Neutrophil (primary cell): ENCODE results near the gene FBXO5.
"Not testable (repeated sequence)": the region's sequence is repeated elsewhere in the genome, so short reads cannot be mapped to it uniquely, and the experiment has no call there.

ENCODE experiments used
- H3K27ac ChIP-seq: fragments of 200-600 bp; sonication (generic); 2 replicates; pipeline ENCODE4 v1.5.1; 2016; ENCODE audit warnings: mild to moderate bottlenecking, moderate library complexity
- H3K27me3 ChIP-seq: fragments of 200-600 bp; sonication (generic); 2 replicates; pipeline ENCODE4 v1.6.0; 2016; ENCODE audit warnings: mild to moderate bottlenecking
- H3K36me3 ChIP-seq: fragments of 200-600 bp; sonication (generic); 2 replicates; pipeline ENCODE4 v1.5.1; 2017
- H3K4me1 ChIP-seq, 2 experiments: fragments of 200-600 bp in 1 of 2; sonication (generic) in 1 of 2; 1 replicate in 1 of 2; 2 replicates in 1 of 2; pipeline versions ENCODE4 v1.5.1 to v1.6.1; 2013 to 2016; ENCODE audit warnings: low read depth in 1 of 2, low read length in 1 of 2, mild to moderate bottlenecking in 1 of 2, moderate library complexity in 1 of 2; ENCODE audit not compliant: control insufficient read depth in 1 of 2, insufficient read depth in 1 of 2
- H3K4me3 ChIP-seq, 2 experiments: fragments of 200-600 bp in 1 of 2; sonication (generic) in 1 of 2; 1 replicate in 1 of 2; 2 replicates in 1 of 2; pipeline ENCODE4 v1.5.1; 2013 to 2016; ENCODE audit warnings: low read depth in 1 of 2, low read length in 1 of 2, mild to moderate bottlenecking in 1 of 2, moderate library complexity in 1 of 2
- H3K9me3 ChIP-seq: fragments of 200-600 bp; sonication (generic); 2 replicates; pipeline ENCODE4 v1.5.1; 2016
- CTCF ChIP-seq: fragments of 200-600 bp; sonication (generic); IDR thresholded peaks from 2 replicates; pipeline ENCODE4 v1.5.1; 2016; ENCODE audit warnings: antibody characterized with exemption

The FBXO5 gene

GRCh38 chr6:152975204-152975915 is 7.5 kb downstream of the FBXO5 start:
- Histone ChIP-seq H3K4me3 (peak overlapping the region in 1 of 2 experiments; percentile 28), H3K27ac (peak overlapping the region; percentile 72), H3K27me3 (no peaks in the 10 kb centered on the region), H3K4me1 (peaks cover 53 to 63% of the 10 kb centered on the region in 2 experiments), H3K36me3 (peaks cover 2% of the 10 kb centered on the region), H3K9me3 (no peaks in the 10 kb centered on the region)
- TF ChIP-seq CTCF, result no peak

DNA sequence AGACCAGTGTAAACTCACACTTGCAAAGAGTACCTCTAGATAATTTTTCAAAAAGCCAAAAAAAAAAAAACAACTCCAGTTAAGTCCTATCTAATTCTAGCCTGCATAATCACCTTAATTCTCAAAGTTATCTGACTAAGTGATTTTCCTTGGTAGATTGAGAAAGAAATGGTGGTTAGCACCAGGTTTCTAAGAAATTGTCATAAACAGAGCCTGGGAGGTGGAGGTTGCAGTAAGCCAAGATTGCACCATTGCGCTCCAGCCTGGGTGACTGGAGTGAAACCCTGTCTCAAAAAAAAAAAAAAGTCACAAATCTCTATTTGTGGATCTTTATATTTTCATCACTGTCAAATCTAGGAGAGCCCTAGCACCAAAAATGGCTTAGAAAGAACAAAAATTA is 8.9 kb downstream of the FBXO5 start:
- Histone ChIP-seq H3K4me3 (no peak overlapping the region), H3K27me3 (no peaks in the 10 kb centered on the region), H3K9me3 (no peaks in the 10 kb centered on the region), H3K4me1 (peaks cover 45 to 57% of the 10 kb centered on the region in 2 experiments), H3K27ac (peak overlapping the region; percentile 72), H3K36me3 (peaks cover 13% of the 10 kb centered on the region)
- no peak for TF ChIP-seq CTCF

DNA sequence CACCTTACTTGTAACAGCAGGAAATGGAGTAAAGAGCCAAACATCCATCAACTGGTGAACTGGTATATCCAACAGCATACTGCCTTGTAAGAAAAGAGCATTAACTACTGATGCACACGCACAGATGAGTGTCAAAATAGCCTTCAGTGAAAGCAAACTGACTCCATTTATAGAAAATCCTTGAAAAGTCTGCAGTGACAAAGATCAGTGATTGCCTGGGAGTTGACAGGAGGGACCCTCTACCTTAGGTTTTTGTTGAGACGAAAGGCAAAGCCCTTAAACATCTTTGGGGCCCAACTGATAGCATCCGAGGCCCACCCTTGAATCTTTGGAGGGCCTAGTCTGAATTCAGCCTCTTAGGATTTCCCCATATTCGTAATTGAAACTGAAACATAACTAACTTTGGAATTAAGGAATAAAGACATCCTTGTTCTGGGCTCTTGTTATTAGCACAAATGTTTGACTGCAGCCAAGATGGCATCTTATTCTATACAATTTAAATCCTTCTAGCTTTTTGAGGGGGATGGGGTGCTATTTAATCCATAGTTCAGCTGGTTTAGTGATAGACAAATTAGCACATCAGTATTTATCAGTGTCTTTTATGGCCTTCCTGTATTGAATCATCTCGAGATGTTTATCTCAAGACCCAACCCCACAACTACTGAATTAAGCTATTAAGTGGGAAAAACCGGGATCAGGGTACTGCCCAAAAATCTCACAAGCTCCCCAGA is 13.0 kb downstream of the FBXO5 start:
- Histone ChIP-seq H3K27me3 (no peaks in the 10 kb centered on the region), H3K9me3 (no peaks in the 10 kb centered on the region), H3K4me3 (no peak overlapping the region), H3K36me3 (peaks cover 13% of the 10 kb centered on the region), H3K4me1 (peaks cover 11 to 16% of the 10 kb centered on the region in 2 experiments), H3K27ac (no peak overlapping the region)
- TF ChIP-seq CTCF, result no peak

GRCh38 chr6:152966168-152966894 is 16.5 kb downstream of the FBXO5 start:
- H3K9me3 ChIP-seq, H3K4me1 ChIP-seq, H3K27ac ChIP-seq, H3K27me3 ChIP-seq, H3K4me3 ChIP-seq: not testable (repeated sequence)
- H3K36me3 ChIP-seq, result peaks cover 13% of the 10 kb centered on the region

- Histone ChIP-seq H3K4me3 (no peak overlapping the region), H3K27ac (no peak overlapping the region), H3K27me3 (no peaks in the 10 kb centered on the region), H3K36me3 (no peaks in the 10 kb centered on the region), H3K4me1 (no peaks in the 10 kb centered on the region), H3K9me3 (no peaks in the 10 kb centered on the region)
- no peak for TF ChIP-seq CTCF
Measured at GRCh38 chr6:152959333-152959732, 23.5 kb downstream of the FBXO5 start.
